ENCODE measurements around the gene RBPJL. TPM values are rescaled to one million over a fixed set of nuclear protein-coding genes. Genes with fewer than 3 reads are reported as not detected.

Gene RBPJL
- total RNA-seq, 1 experiment from 2014 or later, result not detected

- no TSS peak for BruUV-seq (replicated peaks)
These were observed 7.3 kb downstream of the RBPJL start for GRCh38 chr20:45313943-45314342.

More at GRCh38 chr20:45313943-45314342, 7.3 kb downstream of the RBPJL start:
- Histone ChIP-seq H3K27me3 (ENCODE audit: insufficient read depth, low read length) (no peaks in the 10 kb centered on the region), H3K4me2 (ENCODE audit: low read length) (no peak overlapping the region), H2AFZ (ENCODE audit: low read depth, low read length, poor library complexity, severe bottlenecking) (no peak overlapping the region), H3K4me3 (replicated peaks in 1 of 2; ENCODE audit: low read depth in 1 of 2, low read length in 2 of 2) (no peak overlapping the region), H3K36me3 (ENCODE audit: control insufficient read depth in 1 of 2, insufficient read depth in 2 of 2, low read length in 2 of 2) (no peaks in the 10 kb centered on the region), H3K9me2 (ENCODE audit: insufficient read depth) (no peaks in the 10 kb centered on the region), H3K4me1 (ENCODE audit: control insufficient read depth in 1 of 2, insufficient read depth in 2 of 2, low read length in 2 of 2) (peaks cover 0 to 10% of the 10 kb centered on the region in 2 experiments; a peak in 2 of 4 replicates), H4K20me1 (ENCODE audit: insufficient read depth) (no peaks in the 10 kb centered on the region), H3K9me3 (ENCODE audit: control insufficient read depth in 1 of 2, insufficient read depth in 1 of 2, low read depth in 1 of 2, low read length in 2 of 2) (no peaks in the 10 kb centered on the region), H3K9ac (ENCODE audit: low read length) (no peak overlapping the region), H3K79me2 (ENCODE audit: insufficient read depth, low read length) (no peaks in the 10 kb centered on the region), H3K27ac (ENCODE audit: low read depth, low read length) (no peak overlapping the region)
- no peak for ATAC-seq
- RAD21 ChIA-PET (ENCODE audit: low non-redundant PET in 1 of 2, low total read pairs in 2 of 2, uncharacterized antibody in 2 of 2, unreplicated experiment in 2 of 2), result no interaction called here
- TF ChIP-seq POLR2A (IDR thresholded peaks at IDR 0.05; ENCODE audit: borderline replicate concordance, extremely low read depth, insufficient read depth, insufficient read length) (no peak), CTCF (IDR thresholded peaks at IDR 0.05 in 2 of 3, conservative IDR thresholded peaks at IDR 0.05 in 1 of 3; ENCODE audit: borderline replicate concordance in 1 of 3, insufficient read depth in 1 of 3, low read depth in 2 of 3, low read length in 2 of 3) (no peak), ELF1 (IDR thresholded peaks at IDR 0.05; ENCODE audit: borderline replicate concordance, low read depth) (no peak), REST (IDR thresholded peaks at IDR 0.05; ENCODE audit: low read depth) (no peak), YY1 (IDR thresholded peaks at IDR 0.05; ENCODE audit: extremely low read depth, insufficient replicate concordance, low read depth, low read length) (no peak), SRF (IDR thresholded peaks at IDR 0.05; ENCODE audit: low read depth) (no peak), ZFX (IDR thresholded peaks at IDR 0.05) (no peak), SP1 (IDR thresholded peaks at IDR 0.05; ENCODE audit: low read depth) (no peak), EZH2phosphoT487 (IDR thresholded peaks at IDR 0.05; ENCODE audit: borderline replicate concordance) (no peak), TCF7L2 (IDR thresholded peaks at IDR 0.05; ENCODE audit: borderline replicate concordance, extremely low read depth, insufficient read depth, insufficient read length) (no peak), JUND (IDR thresholded peaks at IDR 0.05) (no peak), MAX (IDR thresholded peaks at IDR 0.05) (no peak), CBX3 (IDR thresholded peaks at IDR 0.05; ENCODE audit: low read depth) (no peak), RAD21 (IDR thresholded peaks at IDR 0.05; ENCODE audit: low read depth) (no peak), ZNF274 (IDR thresholded peaks at IDR 0.05; ENCODE audit: low read depth, low read length) (no peak)
- DNase-seq (ENCODE audit: low read depth, low spot score), result no peak
- CTCF ChIA-PET, result interaction anchor here (0.6 to 1.3 kb wide), 4 partner anchors 13 to 386 kb away, joined by 3 to 4 read pairs (median 3); no protein-coding TSS in a partner anchor
- POLR2A ChIA-PET, result no interaction called here
- intact Hi-C loops (cut with micrococcal nuclease), result loop anchor here (5.0 kb wide), 1 partner anchor 272 kb away; no protein-coding TSS in a partner anchor
